Parathyroid adenoma (tissue), 2 donors: Measurements from ENCODE around the gene CCDC180.
"Not testable (repeated sequence)": the region's sequence is repeated elsewhere in the genome, so short reads cannot be mapped to it uniquely, and the experiment has no call there.

Experiments
- H2AFZ ChIP-seq: fragments of 300-600 bp; sonication (generic); one replicate; pipeline ENCODE4 v1.7.0; 2017; ENCODE audit warnings: antibody characterized with exemption, mild to moderate bottlenecking
- H3K27ac ChIP-seq: fragments of 300-600 bp; sonication (generic); one replicate; pipeline ENCODE4 v1.7.0; 2017
- H3K27me3 ChIP-seq: fragments of 300-600 bp; sonication (generic); one replicate; pipeline ENCODE4 v1.7.0; 2017; ENCODE audit warnings: low read length; ENCODE audit not compliant: control insufficient read depth, insufficient read depth
- H3K36me3 ChIP-seq: fragments of 300-600 bp; sonication (generic); one replicate; pipeline ENCODE4 v1.7.0; 2017; ENCODE audit warnings: low read length; ENCODE audit not compliant: control insufficient read depth, insufficient read depth
- H3K4me1 ChIP-seq: fragments of 300-600 bp; sonication (generic); one replicate; pipeline ENCODE4 v1.7.0; 2017; ENCODE audit warnings: control low read depth
- H3K4me2 ChIP-seq: fragments of 300-600 bp; sonication (generic); one replicate; pipeline ENCODE4 v1.7.0; 2017; ENCODE audit warnings: low read length
- H3K4me3 ChIP-seq: fragments of 300-600 bp; sonication (generic); one replicate; pipeline ENCODE4 v1.7.0; 2017; ENCODE audit warnings: low read depth, low read length
- H3K79me2 ChIP-seq: fragments of 300-600 bp; sonication (generic); one replicate; pipeline ENCODE4 v1.7.0; 2017; ENCODE audit warnings: control low read depth
- H3K9ac ChIP-seq: fragments of 300-600 bp; sonication (generic); one replicate; pipeline ENCODE4 v1.7.0; 2017; ENCODE audit warnings: mild to moderate bottlenecking
- H3K9me3 ChIP-seq: fragments of 300-600 bp; sonication (generic); one replicate; pipeline ENCODE4 v1.7.0; 2017; ENCODE audit warnings: low read length; ENCODE audit not compliant: control insufficient read depth
- CTCF ChIP-seq: fragments of 300-600 bp; sonication (generic); IDR thresholded peaks from one replicate; pipeline ENCODE4 v1.7.0; 2017; ENCODE audit warnings: antibody characterized with exemption, mild to moderate bottlenecking
- donor health status: primary hyperparathyroidism.

The CCDC180 gene

DNA sequence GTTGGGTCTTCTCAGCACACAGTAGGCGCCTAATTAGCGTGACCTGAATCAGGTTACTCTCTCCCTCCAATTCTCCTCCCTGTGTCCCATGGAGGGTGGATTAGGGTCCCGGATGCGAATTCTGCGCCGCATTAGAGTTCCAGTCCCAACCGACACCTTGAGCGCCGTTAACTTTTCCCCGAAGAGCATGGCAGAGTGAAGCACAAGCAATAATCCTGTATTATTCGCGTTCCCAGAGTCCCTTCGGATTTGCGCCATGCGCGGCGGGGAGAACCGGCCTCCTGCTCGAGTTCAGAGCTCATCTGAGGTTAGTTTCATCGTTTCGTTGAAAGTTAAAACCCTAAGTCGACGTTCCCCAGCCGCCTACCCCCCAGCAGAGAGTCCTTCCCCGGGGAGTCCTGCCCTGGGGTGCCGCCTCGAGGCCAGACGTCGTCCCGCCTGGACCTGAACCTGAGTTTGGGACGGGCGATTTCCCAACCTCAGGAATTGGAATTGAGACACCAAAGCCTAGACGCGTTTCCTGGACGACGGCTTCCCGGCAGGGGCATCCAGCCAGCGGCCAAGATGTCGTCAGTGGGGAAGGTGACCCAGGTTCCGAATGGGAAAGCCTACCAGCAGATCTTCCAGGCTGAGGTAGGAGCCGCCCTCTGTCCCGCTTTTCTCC, at the start of gene CCDC180:
Gene CCDC180, plus strand, starts transcription at position 160 of the 664 bp plus-strand sequence. Its CDS starts 405 bp downstream, at position 565.
- peak within 1 kb of the TSS; percentile 44 for H3K27ac ChIP-seq
- H3K9me3 ChIP-seq, result no peaks in the 10 kb centered on the region
- no peaks in the 10 kb centered on the region for H3K79me2 ChIP-seq
- no peaks in the 10 kb centered on the region for H3K27me3 ChIP-seq
- H3K4me2 ChIP-seq, result peak within 1 kb of the TSS; percentile 37
- H3K9ac ChIP-seq, result no peak within 1 kb of the TSS
- peak within 1 kb of the TSS; percentile 38 for H2AFZ ChIP-seq
- no peaks in the 10 kb centered on the region for H3K36me3 ChIP-seq
- TF ChIP-seq CTCF, result no peak
- H3K4me3 ChIP-seq, result no peak within 1 kb of the TSS
- no peaks in the 10 kb centered on the region for H3K4me1 ChIP-seq

DNA sequence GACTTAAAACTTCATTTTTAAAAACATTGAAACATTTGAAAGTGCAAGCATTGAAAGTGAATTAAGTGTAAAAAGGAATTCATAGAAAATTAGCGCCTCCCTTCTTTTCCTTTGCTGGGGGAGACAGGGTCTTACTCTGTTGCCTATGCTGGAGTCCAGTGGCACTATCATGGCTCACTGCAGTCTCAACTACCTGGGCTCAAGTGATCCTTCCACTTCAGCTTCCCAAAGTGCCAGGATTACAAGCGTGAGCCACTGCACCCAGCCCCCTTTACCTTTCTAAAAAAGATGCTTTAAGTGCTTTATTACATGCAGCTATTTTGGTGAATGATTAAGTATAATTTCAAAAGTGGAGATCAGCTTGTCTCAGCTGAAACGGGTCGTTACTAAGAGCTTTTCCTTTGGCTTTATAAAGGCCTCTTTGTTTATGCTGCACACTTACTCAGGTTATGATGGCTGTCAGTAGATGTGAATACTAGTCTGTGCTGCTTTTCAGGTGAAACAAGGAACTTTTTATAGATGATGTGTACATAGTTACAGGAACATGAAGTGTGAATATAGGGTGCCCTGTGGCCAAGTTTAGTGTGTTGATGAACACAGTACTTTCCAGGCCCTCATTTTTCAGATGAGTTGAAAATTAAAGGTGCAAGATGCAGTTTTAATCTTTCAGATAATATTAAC, 47.5 kb upstream of the CCDC180 start:
- H3K4me1 ChIP-seq, H3K4me3 ChIP-seq, H3K9me3 ChIP-seq, H3K36me3 ChIP-seq, H2AFZ ChIP-seq, H3K27ac ChIP-seq, H3K9ac ChIP-seq, H3K4me2 ChIP-seq, H3K27me3 ChIP-seq, H3K79me2 ChIP-seq: not testable (repeated sequence)

DNA sequence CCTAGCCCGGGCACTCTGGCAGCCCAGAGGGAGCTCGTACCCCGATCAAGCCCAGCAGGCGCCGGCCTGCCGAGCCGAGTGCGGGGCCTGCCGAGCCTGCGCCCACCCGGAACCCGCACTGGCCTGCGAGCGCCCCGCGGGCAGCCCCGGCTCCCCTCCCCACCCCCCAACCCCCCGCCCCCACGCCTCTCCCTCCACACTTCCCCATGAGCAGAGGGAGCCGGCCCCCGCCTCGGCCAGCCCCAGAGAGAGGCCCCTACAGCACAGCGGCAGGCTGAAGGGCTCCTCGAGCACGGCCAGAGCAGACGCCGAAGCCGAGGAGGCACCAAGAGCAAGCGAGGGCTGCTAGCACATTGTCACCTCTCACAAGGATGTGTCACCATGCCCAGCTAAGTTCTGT, 36.2 kb upstream of the CCDC180 start:
- H3K4me1 ChIP-seq, result no peaks in the 10 kb centered on the region
- H3K27me3 ChIP-seq, result no peaks in the 10 kb centered on the region
- no peak overlapping the region for H3K4me2 ChIP-seq
- no peak overlapping the region for H3K9ac ChIP-seq
- H3K4me3 ChIP-seq, result no peak overlapping the region
- no peak overlapping the region for H3K27ac ChIP-seq
- no peaks in the 10 kb centered on the region for H3K9me3 ChIP-seq
- no peak for TF ChIP-seq CTCF
- no peaks in the 10 kb centered on the region for H3K79me2 ChIP-seq
- no peak overlapping the region for H2AFZ ChIP-seq
- H3K36me3 ChIP-seq, result no peaks in the 10 kb centered on the region

GRCh38 chr9:97272072-97272471, 35.4 kb upstream of the CCDC180 start:
- Histone ChIP-seq H3K4me3 (no peak overlapping the region), H2AFZ (no peak overlapping the region), H3K27ac (no peak overlapping the region), H3K27me3 (no peaks in the 10 kb centered on the region), H3K79me2 (no peaks in the 10 kb centered on the region), H3K9ac (no peak overlapping the region), H3K36me3 (no peaks in the 10 kb centered on the region), H3K9me3 (no peaks in the 10 kb centered on the region), H3K4me1 (no peaks in the 10 kb centered on the region), H3K4me2 (no peak overlapping the region)
- TF ChIP-seq CTCF, result no peak

GRCh38 chr9:97276310-97276852, 31.1 kb upstream of the CCDC180 start:
- no peaks in the 10 kb centered on the region for H3K36me3 ChIP-seq
- no peak overlapping the region for H3K9ac ChIP-seq
- no peak overlapping the region for H3K4me2 ChIP-seq
- H3K79me2 ChIP-seq, result no peaks in the 10 kb centered on the region
- no peak for TF ChIP-seq CTCF
- H3K27ac ChIP-seq, result no peak overlapping the region
- H2AFZ ChIP-seq, result no peak overlapping the region
- H3K27me3 ChIP-seq, result no peaks in the 10 kb centered on the region
- H3K4me3 ChIP-seq, result no peak overlapping the region
- H3K9me3 ChIP-seq, result no peaks in the 10 kb centered on the region
- H3K4me1 ChIP-seq, result no peaks in the 10 kb centered on the region
